GM12872 (cell line): ENCODE data around the gene LRRC2.

Experiments used
- CTCF ChIP-seq: IDR thresholded peaks from 3 replicates; pipeline ENCODE4 v1.5.1; 2011; ENCODE audit warnings: low read depth, mild to moderate bottlenecking, low read length, moderate library complexity; ENCODE audit not compliant: insufficient read depth

LRRC2 gene

GRCh38 chr3:46517784-46518181, 48.3 kb downstream of the LRRC2 start:
- TF ChIP-seq CTCF = no peak

GRCh38 chr3:46517016-46517783, 48.9 kb downstream of the LRRC2 start:
- TF ChIP-seq CTCF = no peak

GRCh38 chr3:46516521-46516920, 49.6 kb downstream of the LRRC2 start:
- no peak for TF ChIP-seq CTCF

GRCh38 chr3:46512191-46512749, 53.8 kb downstream of the LRRC2 start:
- no peak for TF ChIP-seq CTCF

- no peak for TF ChIP-seq CTCF
Observed at GRCh38 chr3:46509661-46510187, 56.4 kb downstream of the LRRC2 start.

GRCh38 chr3:46508850-46509591, 57.1 kb downstream of the LRRC2 start:
- TF ChIP-seq CTCF = no peak

GRCh38 chr3:46506526-46506925, 59.6 kb downstream of the LRRC2 start:
- no peak for TF ChIP-seq CTCF
